HepG2 (cell line): ENCODE data around the gene COL18A1. TPM values are rescaled to one million over a fixed set of nuclear protein-coding genes. Genes with fewer than 3 reads are reported as not detected.

Experiments used
- ATAC-seq: fragments of 200-7000 bp; cut with Tn5 transposase; 3 replicates; pipeline ENCODE4 v1.9.1; 2020; ENCODE audit warnings: mild to moderate bottlenecking, moderate library complexity
- BruUV-seq: library from RNA; stranded (reverse); fragments of 400-500 nt; replicated peaks from 2 replicates; lab custom pipeline; 2021; lab: Mats Ljungman, UMichigan
- CTCF ChIA-PET: fragments of 300-600 bp; formaldehyde crosslinking; extraction: SDS; loops from one replicate; lab custom pipeline; 2021; ENCODE audit warnings: low total read pairs, inconsistent platforms, low intra/inter-chr PET ratio; lab: Yijun Ruan, JAX
- POLR2A ChIA-PET: fragments of 350-600 bp; sonication (Branson Sonifier 250); formaldehyde crosslinking; loops from one replicate; lab custom pipeline; 2020; ENCODE audit warnings: antibody characterized with exemption, inconsistent platforms; lab: Yijun Ruan, JAX
- DNase-seq: peaks from one replicate; pipeline ENCODE4 v3.0.0-alpha.2; 2015; ENCODE audit warnings: low spot score
- FAIRE-seq: peaks from 3 replicates; lab custom pipeline; 2011; peaks lifted over from hg19 to GRCh38; lab: Jason Lieb, UNC
- H2AFZ ChIP-seq: one replicate; pipeline ENCODE4 v1.6.1; 2011; ENCODE audit warnings: low read length, inconsistent platforms
- H3K27ac ChIP-seq: fragments of 300-600 bp; 3 replicates; pipeline ENCODE4 v1.8.0; 2011; ENCODE audit warnings: mixed run types, mild to moderate bottlenecking, mixed read lengths, low read length, inconsistent platforms; ENCODE audit not compliant: insufficient read depth; ENCODE audit errors: extremely low read length
- H3K27me3 ChIP-seq, 2 experiments: fragments of 200-600 bp in 1 of 2; 2 replicates in 1 of 2; 3 replicates in 1 of 2; pipeline versions ENCODE4 v1.6.0 to v1.8.0; 2011; ENCODE audit warnings: low read length in 2 of 2, mild to moderate bottlenecking in 2 of 2, moderate library complexity in 2 of 2, inconsistent platforms in 1 of 2; ENCODE audit not compliant: insufficient read depth in 2 of 2, control insufficient read depth in 1 of 2
- H3K36me3 ChIP-seq, 2 experiments: fragments of 200-600 bp in 1 of 2; replicated peaks in 1 of 2; 2 replicates in 1 of 2; 3 replicates in 1 of 2; pipeline versions ENCODE4 v1.5.1 to v1.8.0; 2011; ENCODE audit warnings: low read length in 2 of 2, inconsistent platforms in 1 of 2; ENCODE audit not compliant: insufficient read depth in 2 of 2, control insufficient read depth in 1 of 2
- H3K4me1 ChIP-seq: 2 replicates; pipeline ENCODE4 v1.5.1; 2012; ENCODE audit warnings: low read length, inconsistent platforms; ENCODE audit not compliant: insufficient read depth
- H3K4me2 ChIP-seq: 2 replicates; pipeline ENCODE4 v1.6.0; 2011; ENCODE audit warnings: low read depth, low read length, inconsistent platforms
- H3K4me3 ChIP-seq, 3 experiments: fragments of 200-600 bp in 1 of 3; sonication (generic), shearing (Covaris generic) in 1 of 3; replicated peaks in 1 of 3; 2 replicates each; pipeline ENCODE4 v1.5.1; 2011 to 2016; ENCODE audit warnings: low read length in 3 of 3, inconsistent platforms in 2 of 3, low read depth in 2 of 3, mild to moderate bottlenecking in 2 of 3, control low read depth in 1 of 3, mixed read lengths in 1 of 3; ENCODE audit not compliant: insufficient read depth in 1 of 3
- H3K79me2 ChIP-seq: one replicate; pipeline ENCODE4 v1.6.1; 2011; ENCODE audit warnings: low read length, inconsistent platforms; ENCODE audit not compliant: insufficient read depth
- H3K9ac ChIP-seq: 2 replicates; pipeline ENCODE4 v1.6.0; 2011; ENCODE audit warnings: mild to moderate bottlenecking, low read depth, low read length, inconsistent platforms; ENCODE audit not compliant: insufficient read depth
- H3K9me3 ChIP-seq: 2 replicates; pipeline ENCODE4 v1.5.1; 2012; ENCODE audit warnings: mild to moderate bottlenecking, low read length
- H4K20me1 ChIP-seq: 2 replicates; pipeline ENCODE4 v1.6.0; 2011; ENCODE audit warnings: inconsistent platforms, mild to moderate bottlenecking, low read length, moderate library complexity; ENCODE audit not compliant: insufficient read depth
- HOXD1 ChIP-seq: sonication (generic); formaldehyde crosslinking; IDR thresholded peaks from 2 replicates; pipeline ENCODE4 v1.5.0; 2020; ENCODE audit warnings: missing genetic modification reagents
- JUN ChIP-seq: sonication (generic); formaldehyde crosslinking; IDR thresholded peaks from 2 replicates; pipeline ENCODE4 v1.4.0; 2020; ENCODE audit warnings: mild to moderate bottlenecking, missing genetic modification reagents
- JUND ChIP-seq: sonication (generic); formaldehyde crosslinking; IDR thresholded peaks from 2 replicates; pipeline ENCODE4 v1.8.0; 2022; ENCODE audit warnings: mild to moderate bottlenecking, missing genetic modification reagents
- MED8 ChIP-seq: sonication (generic); formaldehyde crosslinking; IDR thresholded peaks from 2 replicates; pipeline ENCODE4 v1.8.1; 2023; ENCODE audit warnings: mild to moderate bottlenecking, missing genetic modification reagents; ENCODE audit not compliant: insufficient replicate concordance
- MZF1 ChIP-seq: sonication (generic); formaldehyde crosslinking; IDR thresholded peaks from 2 replicates; pipeline ENCODE4 v1.8.1; 2023; ENCODE audit warnings: mild to moderate bottlenecking, missing genetic modification reagents, borderline replicate concordance
- NR0B2 ChIP-seq: sonication (generic); formaldehyde crosslinking; IDR thresholded peaks from 2 replicates; pipeline ENCODE4 v1.4.0; 2020; ENCODE audit warnings: mild to moderate bottlenecking, missing genetic modification reagents
- NR2F2 ChIP-seq: IDR thresholded peaks from 2 replicates; pipeline ENCODE4 v1.6.1; 2012; ENCODE audit warnings: low read depth, inconsistent platforms, borderline replicate concordance
- PAXIP1 ChIP-seq: sonication (generic); formaldehyde crosslinking; conservative IDR thresholded peaks from 2 replicates; pipeline ENCODE4 v1.4.0; 2020; ENCODE audit warnings: mild to moderate bottlenecking, missing genetic modification reagents, moderate library complexity
- SAP130 ChIP-seq: IDR thresholded peaks from 2 replicates; pipeline ENCODE4 v1.6.1; 2016; ENCODE audit warnings: low read depth
- TBX3 ChIP-seq: fragments of 450-650 bp; IDR thresholded peaks from 2 replicates; pipeline ENCODE4 v1.6.1; 2017; ENCODE audit warnings: antibody characterized with exemption, mild to moderate bottlenecking, inconsistent platforms, borderline replicate concordance
- ZBTB37 ChIP-seq: sonication (generic); formaldehyde crosslinking; IDR thresholded peaks from 2 replicates; pipeline ENCODE4 v1.4.0; 2020; ENCODE audit warnings: mild to moderate bottlenecking, missing genetic modification reagents
- ZMYM2 ChIP-seq: sonication (generic); formaldehyde crosslinking; IDR thresholded peaks from 2 replicates; pipeline ENCODE4 v1.8.0; 2022; ENCODE audit warnings: mild to moderate bottlenecking, missing genetic modification reagents
- ZNF598 ChIP-seq: sonication (generic); formaldehyde crosslinking; IDR thresholded peaks from 2 replicates; pipeline ENCODE4 v1.5.1; 2020; ENCODE audit warnings: mild to moderate bottlenecking, missing genetic modification reagents, borderline replicate concordance
- ZNF687 ChIP-seq: sonication (generic); formaldehyde crosslinking; IDR thresholded peaks from 2 replicates; pipeline ENCODE4 v1.5.1; 2020; ENCODE audit warnings: mild to moderate bottlenecking, missing genetic modification reagents, moderate library complexity
- WGBS: methylation state at CpG from one replicate; pipeline ENCODE4 v1.1.6; 2017; ENCODE audit warnings: low lambda C conversion rate; 5-methylcytosine and 5-hydroxymethylcytosine counted together
- in situ Hi-C: cut with HindIII; loops from 2 replicates; pipeline ENCODE4 v1.10.0; 2017; ENCODE audit warnings: low pct_unique_long_range_greater_than_20kb; ENCODE audit not compliant: extremely low pct_ligation_motif_present
- intact Hi-C: fragments of 100-400 bp; cut with micrococcal nuclease; formaldehyde crosslinking; loops from one replicate; pipeline ENCODE4 v1.10.0; 2022; ENCODE audit not compliant: unreplicated experiment
- polyA plus RNA-seq, 8 experiments: library from polyadenylated mRNA; depleted of rRNA in 3 of 8; stranded (reverse) in 7 of 8; unstranded in 1 of 8; fragments of >200 nt; fragmentation: Illumina TruSeq in 4 of 8; extraction: Trizol in 4 of 8; gene quantifications; 2 replicates each; pipeline versions ENCODE4 v1.2.1 to v1.2.3, GENCODE V29; 2011 to 2016; ENCODE audit warnings: low read depth in 4 of 8, missing spikeins in 1 of 8, mixed read lengths in 1 of 8; ENCODE audit not compliant: insufficient read depth in 1 of 8
- total RNA-seq, 5 experiments: library from RNA; depleted of rRNA; stranded (reverse); fragments of >200 nt; fragmentation: Illumina TruSeq; extraction: Trizol; gene quantifications; 2 replicates each; pipeline ENCODE4 v1.2.3, GENCODE V29; 2016; ENCODE audit warnings: low read depth in 1 of 5

COL18A1 gene
- total and polyA plus RNA-seq, 2 of the 13 experiments (the other 11 are each of a cell fraction or from before 2014, with no cell fraction given) = 79.0 to 102 TPM

GRCh38 chr21:45363921-45364467, 41.0 kb upstream of the COL18A1 start:
- Histone ChIP-seq H4K20me1 (no peaks in the 10 kb centered on the region), H3K27ac (peak overlapping the region; percentile 59), H2AFZ (no peak overlapping the region), H3K27me3 (no peaks in the 10 kb centered on the region), H3K36me3 (no peaks in the 10 kb centered on the region), H3K9me3 (no peaks in the 10 kb centered on the region), H3K4me3 (no peak overlapping the region), H3K4me1 (peaks cover 84% of the 10 kb centered on the region), H3K9ac (peak overlapping the region; percentile 39; the same call in 1 of the 2 replicates), H3K79me2 (no peaks in the 10 kb centered on the region), H3K4me2 (no peak overlapping the region)
- BruUV-seq = no TSS peak
- intact Hi-C loops (loop anchor here (1.0 to 2.0 kb wide), 2 partner anchors 34 to 43 kb away; no protein-coding TSS in a partner anchor), in situ Hi-C loops (no loop called here)
- peak; percentile 82 for DNase-seq
- POLR2A ChIA-PET = interaction anchor here (0.9 to 2.2 kb wide), 3 partner anchors 19 to 106 kb away, joined by 3 to 10 read pairs (median 9); no protein-coding TSS in a partner anchor
- CTCF ChIA-PET = no interaction called here
- FAIRE-seq = peak; percentile 46
- WGBS = 54% methylated on average over 16 of the region's 19 CpGs
- no peak for ATAC-seq
- TF ChIP-seq PAXIP1 (CRISPR knock-in tag) (peak; percentile 36; the same call in 1 of the 2 replicates), MZF1 (CRISPR knock-in tag) (no peak), JUN (peak; percentile 60; the same call in 1 of the 2 replicates), HOXD1 (CRISPR knock-in tag) (no peak), ZNF598 (CRISPR knock-in tag) (no peak), ZNF687 (CRISPR knock-in tag) (peak; percentile 91), ZMYM2 (CRISPR knock-in tag) (0 out of 2 replicates have a peak, but pooled peaks have one; percentile 19), NR0B2 (no peak), SAP130 (CRISPR knock-in tag) (peak; percentile 62), ZBTB37 (CRISPR knock-in tag) (peak; percentile 77; the same call in 1 of the 2 replicates), JUND (CRISPR knock-in tag) (peak; percentile 79), TBX3 (no peak), NR2F2 (no peak), MED8 (CRISPR knock-in tag) (peak; percentile 41)
